Neuronal stem cell (in vitro differentiated cells): ENCODE measurements around the gene VARS1.

Experiments
- DNase-seq: peaks from one replicate; pipeline ENCODE4 v3.0.0-alpha.2; 2013; ENCODE audit warnings: low spot score
- H2AFZ ChIP-seq: one replicate; pipeline ENCODE4 v1.6.1; 2013; ENCODE audit warnings: mild to moderate bottlenecking, low read length, inconsistent platforms
- H2AK5ac ChIP-seq: 2 replicates; pipeline ENCODE4 v1.6.1; 2013; ENCODE audit warnings: low read depth, mild to moderate bottlenecking, inconsistent platforms, low read length, moderate library complexity, mixed read lengths
- H2BK120ac ChIP-seq: 2 replicates; pipeline ENCODE4 v1.6.1; 2013; ENCODE audit warnings: low read depth, mild to moderate bottlenecking, inconsistent platforms, low read length, moderate library complexity, mixed read lengths
- H2BK12ac ChIP-seq: one replicate; pipeline ENCODE4 v1.6.1; 2013; ENCODE audit warnings: low read length, inconsistent platforms
- H2BK15ac ChIP-seq: 2 replicates; pipeline ENCODE4 v1.6.1; 2013; ENCODE audit warnings: mild to moderate bottlenecking, low read length, inconsistent platforms, mixed read lengths
- H2BK5ac ChIP-seq: one replicate; pipeline ENCODE4 v1.6.1; 2013; ENCODE audit warnings: inconsistent platforms, mild to moderate bottlenecking, low read length, moderate library complexity
- H3K14ac ChIP-seq: one replicate; pipeline ENCODE4 v1.6.1; 2013; ENCODE audit warnings: low read length, inconsistent platforms
- H3K18ac ChIP-seq: 2 replicates; pipeline ENCODE4 v1.6.1; 2013; ENCODE audit warnings: low read length, inconsistent platforms
- H3K23ac ChIP-seq: 2 replicates; pipeline ENCODE4 v1.6.1; 2013; ENCODE audit warnings: low read depth, mild to moderate bottlenecking, mixed read lengths, low read length, inconsistent platforms; ENCODE audit not compliant: poor library complexity
- H3K27ac ChIP-seq: replicated peaks from 3 replicates; pipeline ENCODE4 v1.5.1; 2013; ENCODE audit warnings: low read length, inconsistent platforms
- H3K27me3 ChIP-seq, 3 experiments: 2 replicates each; pipeline ENCODE4 v1.6.1; 2013; ENCODE audit warnings: low read length in 3 of 3, mild to moderate bottlenecking in 2 of 3, inconsistent platforms in 1 of 3, low read depth in 1 of 3, mixed read lengths in 1 of 3, moderate library complexity in 1 of 3; ENCODE audit not compliant: control insufficient read depth in 3 of 3, insufficient read depth in 3 of 3
- H3K36me3 ChIP-seq, 2 donors: replicated peaks in 1 of 2; 2 replicates each; pipeline ENCODE4 v1.6.1; 2013; ENCODE audit warnings: low read length in 2 of 2; ENCODE audit not compliant: control insufficient read depth in 2 of 2, insufficient read depth in 2 of 2
- H3K4ac ChIP-seq: 2 replicates; pipeline ENCODE4 v1.6.1; 2013; ENCODE audit warnings: inconsistent platforms, mild to moderate bottlenecking, low read length, moderate library complexity
- H3K4me1 ChIP-seq, 2 donors: 1 replicate in 1 of 2; 2 replicates in 1 of 2; pipeline ENCODE4 v1.6.1; 2013; ENCODE audit warnings: low read length in 2 of 2, low read depth in 1 of 2; ENCODE audit not compliant: control insufficient read depth in 2 of 2, insufficient read depth in 1 of 2
- H3K4me2 ChIP-seq: one replicate; pipeline ENCODE4 v1.6.1; 2013; ENCODE audit warnings: mild to moderate bottlenecking, low read length, inconsistent platforms; ENCODE audit not compliant: insufficient read depth, poor library complexity, severe bottlenecking
- H3K4me3 ChIP-seq, 2 donors: 2 replicates each; pipeline ENCODE4 v1.5.1; 2013; ENCODE audit warnings: low read length in 2 of 2, mild to moderate bottlenecking in 2 of 2, inconsistent platforms in 1 of 2, moderate library complexity in 1 of 2
- H3K79me1 ChIP-seq: one replicate; pipeline ENCODE4 v1.6.1; 2013; ENCODE audit warnings: low read depth, mild to moderate bottlenecking, inconsistent platforms, low read length, moderate library complexity
- H3K9ac ChIP-seq: one replicate; pipeline ENCODE4 v1.6.1; 2013; ENCODE audit warnings: mild to moderate bottlenecking, low read depth, low read length, inconsistent platforms; ENCODE audit not compliant: poor library complexity
- H3K9me3 ChIP-seq, 2 donors: replicated peaks in 1 of 2; 2 replicates each; pipeline versions ENCODE3 to v1.6.1; 2013; ENCODE audit warnings: low read length in 2 of 2, mild to moderate bottlenecking in 2 of 2, inconsistent platforms in 1 of 2, low read depth in 1 of 2, mixed read lengths in 1 of 2, moderate library complexity in 1 of 2; ENCODE audit not compliant: control insufficient read depth in 2 of 2, insufficient read depth in 1 of 2
- H4K8ac ChIP-seq: one replicate; pipeline ENCODE4 v1.6.1; 2013; ENCODE audit warnings: low read depth, mild to moderate bottlenecking, inconsistent platforms, low read length, moderate library complexity
- H4K91ac ChIP-seq: one replicate; pipeline ENCODE4 v1.6.1; 2013; ENCODE audit warnings: low read length, low read depth, mild to moderate bottlenecking, inconsistent platforms; ENCODE audit not compliant: poor library complexity
- WGBS, 2 donors: extraction: QIAGEN DNeasy Blood & Tissue Kit; methylation state at CpG; one replicate each; pipeline ENCODE4 v1.1.7; 2013; ENCODE audit warnings: missing lambda C conversion rate in 2 of 2, mixed read lengths in 1 of 2; ENCODE audit not compliant: insufficient read length in 2 of 2, insufficient replicate concordance in 1 of 2; ENCODE audit errors: extremely low coverage in 2 of 2; 5-methylcytosine and 5-hydroxymethylcytosine counted together

Gene VARS1

DNA sequence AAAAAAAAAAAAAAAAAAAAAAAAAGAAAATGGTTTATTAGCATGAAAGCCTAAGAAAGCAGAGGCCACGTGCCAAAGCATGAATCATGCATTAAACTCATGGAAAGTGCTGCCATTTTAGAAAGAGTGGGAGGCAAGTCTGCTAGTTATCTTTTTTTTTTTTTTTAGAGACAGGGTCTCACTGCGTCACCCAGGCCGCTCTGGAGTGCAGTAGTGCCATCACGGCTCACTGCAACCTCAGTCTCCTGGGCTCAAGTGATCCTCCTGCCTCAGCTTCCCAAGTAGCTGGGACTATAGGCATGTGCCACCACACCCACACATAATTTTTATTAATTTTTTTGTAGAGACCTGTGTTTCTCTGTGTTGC is 23.6 kb downstream of the VARS1 start:
- Histone ChIP-seq H2BK15ac (no peak overlapping the region), H3K18ac (no peak overlapping the region), H3K4me3 (no peak overlapping the region), H3K14ac (no peak overlapping the region), H2BK12ac (no peak overlapping the region), H3K9ac (no peak overlapping the region), H3K9me3 (peaks cover 0 to 1% of the 10 kb centered on the region in 2 donors), H2AK5ac (no peak overlapping the region), H3K23ac (no peak overlapping the region), H4K8ac (no peak overlapping the region), H3K27ac (no peak overlapping the region), H2BK120ac (no peak overlapping the region), H3K79me1 (no peaks in the 10 kb centered on the region), H2AFZ (no peak overlapping the region), H2BK5ac (no peak overlapping the region), H3K4me1 (peaks cover 3 to 7% of the 10 kb centered on the region in 2 donors), H4K91ac (no peak overlapping the region), H3K4me2 (no peak overlapping the region), H3K27me3 (no peaks in the 10 kb centered on the region), H3K4ac (no peak overlapping the region), H3K36me3 (no peaks in the 10 kb centered on the region)
- no peak for DNase-seq
- WGBS, 2 donors: no CpG with 5 or more reads among the region's 4 CpGs

DNA sequence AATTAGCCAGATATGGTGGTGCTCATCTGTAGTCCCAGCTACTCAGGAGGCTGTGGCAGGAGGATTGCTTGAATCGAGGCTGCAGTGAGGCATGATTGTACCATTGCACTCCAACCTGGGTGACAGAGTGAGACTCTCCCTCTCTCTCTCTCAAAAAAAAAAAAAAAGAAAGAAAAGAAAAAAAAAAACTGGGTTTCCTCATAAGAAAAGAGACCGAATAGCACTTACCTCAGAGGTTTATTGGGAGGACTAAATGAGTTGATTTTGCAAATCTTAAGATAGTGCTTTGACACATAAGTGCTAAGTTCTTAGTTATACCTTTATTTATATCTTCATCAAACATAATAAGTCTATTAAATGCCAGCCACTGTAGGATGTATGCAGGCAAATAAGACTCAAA is 24.7 kb downstream of the VARS1 start:
- Histone ChIP-seq H2BK15ac (no peak overlapping the region), H3K79me1 (no peaks in the 10 kb centered on the region), H3K18ac (no peak overlapping the region), H3K9me3 (peaks cover 0 to 1% of the 10 kb centered on the region in 2 donors), H3K14ac (no peak overlapping the region), H3K4me2 (no peak overlapping the region), H3K4me1 (peaks cover 0 to 7% of the 10 kb centered on the region in 2 donors), H3K27me3 (no peaks in the 10 kb centered on the region), H3K4ac (no peak overlapping the region), H2BK5ac (no peak overlapping the region), H3K27ac (no peak overlapping the region), H3K36me3 (no peaks in the 10 kb centered on the region), H3K4me3 (no peak overlapping the region), H4K8ac (no peak overlapping the region), H2BK120ac (no peak overlapping the region), H3K23ac (no peak overlapping the region), H3K9ac (no peak overlapping the region), H4K91ac (no peak overlapping the region), H2AK5ac (no peak overlapping the region), H2AFZ (no peak overlapping the region), H2BK12ac (no peak overlapping the region)
- DNase-seq: no peak
- WGBS, 2 donors: no CpG with 5 or more reads among the region's 2 CpGs

DNA sequence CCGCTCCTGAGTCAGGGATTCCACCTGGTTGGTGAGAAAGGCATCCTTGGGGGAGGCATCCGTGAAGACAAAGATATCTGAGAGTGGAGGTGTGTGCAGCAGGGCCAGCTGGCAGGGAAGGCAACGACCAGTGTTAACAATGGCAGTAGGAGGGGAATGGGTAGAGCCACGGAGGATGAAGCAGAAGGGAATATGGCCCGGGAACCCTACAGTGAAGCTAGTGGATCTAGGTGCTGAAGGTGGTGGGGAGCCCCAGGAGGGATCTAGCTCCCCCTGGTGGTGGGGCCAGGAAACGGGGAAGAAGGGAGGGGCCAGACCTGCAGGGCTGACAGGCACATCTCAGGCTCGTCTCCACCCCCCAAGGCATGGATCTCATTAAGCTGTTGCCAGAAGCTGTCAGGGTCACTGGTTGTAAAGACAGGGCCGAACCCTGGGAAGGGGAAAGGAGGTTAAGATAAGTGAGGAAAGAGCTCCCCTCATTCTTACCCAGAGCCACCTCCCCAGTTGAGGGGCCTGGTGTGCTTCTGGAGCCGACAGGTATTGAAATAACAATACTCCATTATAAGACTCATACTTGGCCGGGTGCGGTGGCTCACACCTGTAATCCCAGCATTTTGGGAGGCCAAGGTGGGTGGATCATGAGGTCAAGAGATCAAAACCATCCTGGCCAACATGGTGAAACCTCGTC is 25.7 kb downstream of the VARS1 start:
- no peak overlapping the region for H3K14ac ChIP-seq
- no peak overlapping the region for H2BK120ac ChIP-seq
- no peak overlapping the region for H2BK12ac ChIP-seq
- WGBS, 2 donors: no CpG with 5 or more reads among the region's 12 CpGs
- no peaks in the 10 kb centered on the region for H3K27me3 ChIP-seq
- H3K79me1 ChIP-seq: no peaks in the 10 kb centered on the region
- peaks cover 0 to 6% of the 10 kb centered on the region in 2 donors for H3K36me3 ChIP-seq
- peaks cover 0 to 8% of the 10 kb centered on the region in 2 donors for H3K4me1 ChIP-seq
- no peak overlapping the region for H3K27ac ChIP-seq
- no peak overlapping the region for H4K8ac ChIP-seq
- no peak overlapping the region for H3K9ac ChIP-seq
- DNase-seq: no peak
- H2AFZ ChIP-seq: no peak overlapping the region
- H2BK5ac ChIP-seq: peak overlapping the region; percentile 32
- H3K4ac ChIP-seq: no peak overlapping the region
- H3K18ac ChIP-seq: no peak overlapping the region
- H2AK5ac ChIP-seq: no peak overlapping the region
- peaks cover 0 to 1% of the 10 kb centered on the region in 2 donors for H3K9me3 ChIP-seq
- H4K91ac ChIP-seq: no peak overlapping the region
- H2BK15ac ChIP-seq: no peak overlapping the region
- H3K23ac ChIP-seq: peak overlapping the region; percentile 37
- no peak overlapping the region for H3K4me3 ChIP-seq
- no peak overlapping the region for H3K4me2 ChIP-seq

DNA sequence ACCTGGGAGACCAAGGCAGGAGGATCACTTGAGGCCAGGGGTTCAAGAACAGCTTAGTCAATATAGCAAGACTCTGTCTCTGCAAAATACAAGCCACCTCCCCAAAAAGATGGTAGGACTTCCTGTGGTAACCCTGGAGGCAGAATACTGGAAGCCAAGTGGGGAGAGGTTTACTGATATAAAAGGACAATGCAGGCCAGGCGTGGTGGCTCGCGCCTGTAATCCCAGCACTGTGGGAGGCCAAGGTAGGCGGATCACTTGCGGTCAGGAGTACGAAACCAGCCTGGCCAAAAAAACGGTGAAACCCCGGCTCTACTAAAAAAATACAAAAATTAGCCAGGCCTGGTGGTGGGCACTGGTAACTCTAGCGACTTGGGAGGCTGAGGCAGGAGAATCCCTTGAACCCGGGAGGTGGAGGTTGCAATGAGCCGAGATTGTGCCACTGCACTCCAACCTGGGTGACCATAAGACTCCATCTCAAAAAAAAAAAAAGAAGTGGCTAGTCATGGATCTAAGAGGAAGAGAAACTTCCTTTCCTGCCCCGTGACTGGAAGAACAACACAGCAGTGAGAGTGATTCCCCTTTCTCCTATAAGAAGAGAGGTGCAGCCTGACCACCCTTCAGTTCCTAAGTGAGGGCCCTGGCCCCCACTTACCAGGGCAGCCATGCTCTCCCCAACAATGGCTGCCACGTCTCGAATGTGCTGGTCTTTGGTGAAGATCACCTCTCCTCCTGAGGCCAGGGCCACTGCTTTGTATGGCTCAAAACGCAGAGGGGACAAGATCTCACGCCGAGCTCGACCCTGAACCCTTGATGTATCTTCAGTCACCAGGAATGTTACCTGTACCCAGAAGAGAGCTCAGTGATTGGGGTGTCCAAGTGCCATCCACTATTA is 26.9 kb downstream of the VARS1 start:
- H2BK15ac ChIP-seq: no peak overlapping the region
- H3K27me3 ChIP-seq: no peaks in the 10 kb centered on the region
- no peak overlapping the region for H3K4me3 ChIP-seq
- no peak overlapping the region for H3K4ac ChIP-seq
- no CpG with 5 or more reads among the region's 18 CpGs for WGBS, 2 donors
- H2BK5ac ChIP-seq: peak overlapping the region; percentile 12
- no peak for DNase-seq
- H3K18ac ChIP-seq: peak overlapping the region; percentile 71
- H3K4me2 ChIP-seq: no peak overlapping the region
- H2BK12ac ChIP-seq: peak overlapping the region; percentile 54
- H4K8ac ChIP-seq: no peak overlapping the region
- peak overlapping the region; percentile 84 for H3K9ac ChIP-seq
- H3K27ac ChIP-seq: no peak overlapping the region
- H3K4me1 ChIP-seq: peaks cover 6 to 15% of the 10 kb centered on the region in 2 donors
- H3K14ac ChIP-seq: no peak overlapping the region
- H2AK5ac ChIP-seq: peak overlapping the region; percentile 9
- H3K79me1 ChIP-seq: no peaks in the 10 kb centered on the region
- peak overlapping the region; percentile 31 for H3K23ac ChIP-seq
- no peak overlapping the region for H2BK120ac ChIP-seq
- H4K91ac ChIP-seq: no peak overlapping the region
- no peak overlapping the region for H2AFZ ChIP-seq
- H3K9me3 ChIP-seq: peaks cover 0 to 1% of the 10 kb centered on the region in 2 donors
- peaks cover 0 to 17% of the 10 kb centered on the region in 2 donors for H3K36me3 ChIP-seq
